ENCODE data around the gene CREG2.

The CREG2 gene

GRCh38 chr2:101310834-101311695 is 76.2 kb downstream of the CREG2 start:
- Histone ChIP-seq H3K79me1 (replicated peaks; ENCODE audit: low read length, poor library complexity, severe bottlenecking) (peaks cover 3% of the 10 kb centered on the region), H3K4me3 (ENCODE audit: insufficient read depth in 1 of 2, low read depth in 1 of 2, low read length in 2 of 2) (no peak overlapping the region), H3K27me3 (ENCODE audit: control insufficient read depth in 1 of 2, insufficient read depth in 1 of 2, low read length in 2 of 2) (peaks cover 0 to 3% of the 10 kb centered on the region in 2 experiments), H2AK5ac (ENCODE audit: low read length, severe bottlenecking) (no peak overlapping the region), H3K27ac (ENCODE audit: low read length, poor library complexity, severe bottlenecking) (no peak overlapping the region), H3K23ac (ENCODE audit: low read length in 2 of 2) (no peak overlapping the region), H3K4ac (ENCODE audit: low read depth in 1 of 2, low read length in 2 of 2) (no peak overlapping the region), H2BK12ac (ENCODE audit: low read length in 2 of 2) (no peak overlapping the region), H3K14ac (ENCODE audit: low read length in 2 of 2) (no peak overlapping the region), H4K91ac (ENCODE audit: low read length) (no peak overlapping the region), H3K18ac (ENCODE audit: low read depth in 1 of 2, low read length in 2 of 2) (no peak overlapping the region), H2BK15ac (ENCODE audit: low read depth, poor library complexity, severe bottlenecking) (no peak overlapping the region), H2BK5ac (ENCODE audit: low read depth, low read length, poor library complexity, severe bottlenecking) (no peak overlapping the region), H2BK120ac (ENCODE audit: low read depth, low read length) (no peak overlapping the region), H2AFZ (ENCODE audit: low read depth, low read length) (no peak overlapping the region), H3K9ac (ENCODE audit: low read length) (no peak overlapping the region), H3K9me3 (ENCODE audit: control insufficient read depth, low read length) (no peaks in the 10 kb centered on the region), H3K36me3 (ENCODE audit: control insufficient read depth in 1 of 2, insufficient read depth in 2 of 2, low read depth in 1 of 2, low read length in 2 of 2) (no peaks in the 10 kb centered on the region), H3K4me2 (ENCODE audit: low read length, poor library complexity, severe bottlenecking) (no peak overlapping the region), H3K4me1 (ENCODE audit: control insufficient read depth, insufficient read depth, low read depth, low read length) (peaks cover 14% of the 10 kb centered on the region), H4K8ac (ENCODE audit: low read length) (no peak overlapping the region)
- no peak for DNase-seq
- 75% methylated on average over 3 of the region's 7 CpGs for WGBS

- no peak overlapping the region for H4K91ac ChIP-seq (ENCODE audit: low read length)
- no peak overlapping the region for H3K4me3 ChIP-seq (ENCODE audit: insufficient read depth in 1 of 2, low read depth in 1 of 2, low read length in 2 of 2)
- no peak overlapping the region for H3K4me2 ChIP-seq (ENCODE audit: low read length, poor library complexity, severe bottlenecking)
- no peak overlapping the region for H2BK12ac ChIP-seq (ENCODE audit: low read length in 2 of 2)
- H3K9me3 ChIP-seq (ENCODE audit: control insufficient read depth, low read length), result no peaks in the 10 kb centered on the region
- no peak overlapping the region for H2AFZ ChIP-seq (ENCODE audit: low read depth, low read length)
- 87% methylated on average over 10 of the region's 10 CpGs for WGBS
- peaks cover 0 to 3% of the 10 kb centered on the region in 2 experiments for H3K27me3 ChIP-seq (ENCODE audit: control insufficient read depth in 1 of 2, insufficient read depth in 1 of 2, low read length in 2 of 2)
- no peak overlapping the region for H2BK15ac ChIP-seq (ENCODE audit: low read depth, poor library complexity, severe bottlenecking)
- H3K18ac ChIP-seq (ENCODE audit: low read depth in 1 of 2, low read length in 2 of 2), result no peak overlapping the region
- no peak overlapping the region for H2BK5ac ChIP-seq (ENCODE audit: low read depth, low read length, poor library complexity, severe bottlenecking)
- H3K4me1 ChIP-seq (ENCODE audit: control insufficient read depth, insufficient read depth, low read depth, low read length), result peaks cover 14% of the 10 kb centered on the region
- H3K14ac ChIP-seq (ENCODE audit: low read length in 2 of 2), result no peak overlapping the region
- H3K27ac ChIP-seq (ENCODE audit: low read length, poor library complexity, severe bottlenecking), result no peak overlapping the region
- H3K79me1 ChIP-seq (replicated peaks; ENCODE audit: low read length, poor library complexity, severe bottlenecking), result peaks cover 3% of the 10 kb centered on the region
- no peaks in the 10 kb centered on the region for H3K36me3 ChIP-seq (ENCODE audit: control insufficient read depth in 1 of 2, insufficient read depth in 2 of 2, low read depth in 1 of 2, low read length in 2 of 2)
- DNase-seq, result no peak
- H3K4ac ChIP-seq (ENCODE audit: low read depth in 1 of 2, low read length in 2 of 2), result no peak overlapping the region
- no peak overlapping the region for H4K8ac ChIP-seq (ENCODE audit: low read length)
- no peak overlapping the region for H2BK120ac ChIP-seq (ENCODE audit: low read depth, low read length)
- H3K23ac ChIP-seq (ENCODE audit: low read length in 2 of 2), result no peak overlapping the region
- no peak overlapping the region for H3K9ac ChIP-seq (ENCODE audit: low read length)
- H2AK5ac ChIP-seq (ENCODE audit: low read length, severe bottlenecking), result no peak overlapping the region
These were observed 77.0 kb downstream of the CREG2 start for GRCh38 chr2:101310090-101310833.

GRCh38 chr2:101308432-101309210 is 78.7 kb downstream of the CREG2 start, which contains the start of gene RNF149:
Gene RNF149 (minus strand): TSS chr2:101308701. CDS start chr2:101308588, 113 bp downstream.
- Histone ChIP-seq H3K27me3 (ENCODE audit: control insufficient read depth in 1 of 2, insufficient read depth in 1 of 2, low read length in 2 of 2) (peaks cover 0 to 3% of the 10 kb centered on the region in 2 experiments), H2BK12ac (ENCODE audit: low read length in 2 of 2) (peak within 1 kb of the TSS; percentile 41 to 83), H3K4me2 (ENCODE audit: low read length, poor library complexity, severe bottlenecking) (peak within 1 kb of the TSS; percentile 92), H3K4ac (ENCODE audit: low read depth in 1 of 2, low read length in 2 of 2) (peak within 1 kb of the TSS; percentile 57 to 94), H4K8ac (ENCODE audit: low read length) (peak within 1 kb of the TSS; percentile 98), H3K18ac (ENCODE audit: low read depth in 1 of 2, low read length in 2 of 2) (peak within 1 kb of the TSS; percentile 99 to 100), H3K36me3 (ENCODE audit: control insufficient read depth in 1 of 2, insufficient read depth in 2 of 2, low read depth in 1 of 2, low read length in 2 of 2) (peaks cover 0 to 2% of the 10 kb centered on the region in 2 experiments), H3K9me3 (ENCODE audit: control insufficient read depth, low read length) (no peaks in the 10 kb centered on the region), H2BK15ac (ENCODE audit: low read depth, poor library complexity, severe bottlenecking) (peak within 1 kb of the TSS; percentile 71), H2BK5ac (ENCODE audit: low read depth, low read length, poor library complexity, severe bottlenecking) (peak within 1 kb of the TSS; percentile 35), H3K79me1 (replicated peaks; ENCODE audit: low read length, poor library complexity, severe bottlenecking) (peaks cover 3% of the 10 kb centered on the region), H3K4me1 (ENCODE audit: control insufficient read depth, insufficient read depth, low read depth, low read length) (peaks cover 14% of the 10 kb centered on the region), H3K27ac (ENCODE audit: low read length, poor library complexity, severe bottlenecking) (peak within 1 kb of the TSS; percentile 45), H4K91ac (ENCODE audit: low read length) (peak within 1 kb of the TSS; percentile 94), H3K14ac (ENCODE audit: low read length in 2 of 2) (peak within 1 kb of the TSS in 1 of 2 experiments; percentile 98), H3K23ac (ENCODE audit: low read length in 2 of 2) (peak within 1 kb of the TSS in 1 of 2 experiments; percentile 92), H3K4me3 (ENCODE audit: insufficient read depth in 1 of 2, low read depth in 1 of 2, low read length in 2 of 2) (peak within 1 kb of the TSS; percentile 95 to 98), H2AFZ (ENCODE audit: low read depth, low read length) (peak within 1 kb of the TSS; percentile 79), H2AK5ac (ENCODE audit: low read length, severe bottlenecking) (peak within 1 kb of the TSS; percentile 53), H3K9ac (ENCODE audit: low read length) (peak within 1 kb of the TSS; percentile 97), H2BK120ac (ENCODE audit: low read depth, low read length) (peak within 1 kb of the TSS; percentile 74)
- 8% methylated on average over 66 of the region's 76 CpGs for WGBS
- peak; percentile 87 for DNase-seq
